ENCODE measurements around the gene TMEM109.

The TMEM109 gene

GRCh38 chr11:60912223-60912850, 1.6 kb upstream of the TMEM109 start:
- TF ChIP-seq, protein P1, sequence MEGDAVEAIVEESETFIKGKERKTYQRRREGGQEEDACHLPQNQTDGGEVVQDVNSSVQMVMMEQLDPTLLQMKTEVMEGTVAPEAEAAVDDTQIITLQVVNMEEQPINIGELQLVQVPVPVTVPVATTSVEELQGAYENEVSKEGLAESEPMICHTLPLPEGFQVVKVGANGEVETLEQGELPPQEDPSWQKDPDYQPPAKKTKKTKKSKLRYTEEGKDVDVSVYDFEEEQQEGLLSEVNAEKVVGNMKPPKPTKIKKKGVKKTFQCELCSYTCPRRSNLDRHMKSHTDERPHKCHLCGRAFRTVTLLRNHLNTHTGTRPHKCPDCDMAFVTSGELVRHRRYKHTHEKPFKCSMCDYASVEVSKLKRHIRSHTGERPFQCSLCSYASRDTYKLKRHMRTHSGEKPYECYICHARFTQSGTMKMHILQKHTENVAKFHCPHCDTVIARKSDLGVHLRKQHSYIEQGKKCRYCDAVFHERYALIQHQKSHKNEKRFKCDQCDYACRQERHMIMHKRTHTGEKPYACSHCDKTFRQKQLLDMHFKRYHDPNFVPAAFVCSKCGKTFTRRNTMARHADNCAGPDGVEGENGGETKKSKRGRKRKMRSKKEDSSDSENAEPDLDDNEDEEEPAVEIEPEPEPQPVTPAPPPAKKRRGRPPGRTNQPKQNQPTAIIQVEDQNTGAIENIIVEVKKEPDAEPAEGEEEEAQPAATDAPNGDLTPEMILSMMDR (IDR thresholded peaks at IDR 0.05; ENCODE audit: control insufficient read depth, extremely low read depth, insufficient read depth) = no peak
- no peak overlapping the region for H3K4me3 ChIP-seq (ENCODE audit: low read depth, low read length)
- DNase-seq (ENCODE audit: low read depth) = no peak

- peak overlapping the region; percentile 73 for H3K4me3 ChIP-seq (ENCODE audit: low read depth, low read length)
- DNase-seq (ENCODE audit: low read depth) = peak; percentile 57
- TF ChIP-seq, protein P1 (IDR thresholded peaks at IDR 0.05; ENCODE audit: control insufficient read depth, extremely low read depth, insufficient read depth) = no peak
Observed at GRCh38 chr11:60912851-60913528, 968 bp upstream of the TMEM109 start.

- TF ChIP-seq, protein P1 (IDR thresholded peaks at IDR 0.05; ENCODE audit: control insufficient read depth, extremely low read depth, insufficient read depth) = no peak
- peak overlapping the region; percentile 73 for H3K4me3 ChIP-seq (ENCODE audit: low read depth, low read length)
- no peak for DNase-seq (ENCODE audit: low read depth)
Observed at GRCh38 chr11:60914633-60915247, 782 bp downstream of the TMEM109 start.

GRCh38 chr11:60915248-60915914, 1.4 kb downstream of the TMEM109 start:
- DNase-seq (ENCODE audit: low read depth) = no peak
- H3K4me3 ChIP-seq (ENCODE audit: low read depth, low read length) = peak overlapping the region; percentile 73
- TF ChIP-seq, protein P1 (IDR thresholded peaks at IDR 0.05; ENCODE audit: control insufficient read depth, extremely low read depth, insufficient read depth) = peak; percentile 57

DNA sequence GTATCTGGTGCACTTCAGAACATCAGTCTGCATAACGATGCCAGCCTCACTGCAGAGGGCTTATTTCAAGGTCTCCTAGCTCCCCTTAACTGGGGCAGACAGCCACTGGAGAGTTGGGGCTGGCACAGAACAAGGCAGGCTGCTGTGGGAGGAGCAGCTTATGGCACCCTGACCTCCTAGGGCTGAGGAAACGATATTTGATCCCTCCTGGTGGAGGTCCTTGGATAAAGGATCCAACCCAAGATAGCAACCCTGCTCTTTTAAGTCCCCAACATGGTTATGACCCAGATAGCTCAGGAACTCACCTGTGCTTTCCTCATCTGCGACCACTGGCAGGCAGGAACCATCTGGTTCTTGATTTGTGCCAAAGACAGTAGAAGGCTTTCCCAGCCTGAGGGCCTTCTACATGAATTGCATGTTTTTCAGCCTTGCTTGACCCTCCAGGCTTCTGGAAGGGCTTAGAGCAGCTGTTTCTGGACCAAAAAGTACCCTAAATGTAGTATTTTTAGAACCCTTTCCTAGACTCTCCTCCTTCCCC, 2.8 kb downstream of the TMEM109 start:
- no peak overlapping the region for H3K4me3 ChIP-seq (ENCODE audit: low read depth, low read length)
- DNase-seq (ENCODE audit: low read depth) = no peak
- TF ChIP-seq, protein P1 (IDR thresholded peaks at IDR 0.05; ENCODE audit: control insufficient read depth, extremely low read depth, insufficient read depth) = no peak

DNA sequence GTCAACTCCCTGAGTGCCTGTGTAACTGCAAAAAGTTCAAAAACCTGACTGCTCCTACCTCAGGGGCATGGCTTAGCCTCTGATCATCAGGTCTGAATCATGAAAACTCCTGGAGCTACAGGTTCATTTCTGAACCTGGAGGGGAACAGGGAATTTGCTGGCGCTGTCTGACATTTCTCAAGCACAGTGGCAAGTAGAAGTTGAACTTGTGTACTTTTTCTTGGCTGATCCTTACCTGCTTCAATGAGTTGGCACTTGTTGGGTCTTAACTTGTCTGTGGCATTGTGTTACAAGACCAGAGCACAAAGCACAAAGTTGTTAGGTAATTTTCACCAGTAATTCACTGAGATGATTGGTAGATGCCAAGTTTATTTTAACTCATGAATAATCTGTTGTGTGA, 3.3 kb downstream of the TMEM109 start:
- no peak overlapping the region for H3K4me3 ChIP-seq (ENCODE audit: low read depth, low read length)
- DNase-seq (ENCODE audit: low read depth) = no peak
- TF ChIP-seq, protein P1 (IDR thresholded peaks at IDR 0.05; ENCODE audit: control insufficient read depth, extremely low read depth, insufficient read depth) = no peak
